ENCODE measurements around the gene NCAN. TPM values are rescaled to one million over a fixed set of nuclear protein-coding genes. Genes with fewer than 3 reads are reported as not detected.

Gene NCAN

GRCh38 chr19:19300613-19301012 lies 88.9 kb downstream of the NCAN start:
- 95% methylated on average over 12 of the region's 12 CpGs for WGBS
- Histone ChIP-seq H3K9ac (ENCODE audit: low read length) (no peak overlapping the region), H3K36me3 (ENCODE audit: control insufficient read depth in 1 of 2, insufficient read depth in 2 of 2, low read depth in 1 of 2, low read length in 2 of 2) (peaks cover 74 to 85% of the 10 kb centered on the region in 2 experiments), H2AK5ac (ENCODE audit: low read length, severe bottlenecking) (no peak overlapping the region), H2AFZ (ENCODE audit: low read depth, low read length) (no peak overlapping the region), H3K4me1 (ENCODE audit: control insufficient read depth, insufficient read depth, low read depth, low read length) (no peaks in the 10 kb centered on the region), H2BK5ac (ENCODE audit: low read depth, low read length, poor library complexity, severe bottlenecking) (no peak overlapping the region), H3K23ac (ENCODE audit: low read length in 2 of 2) (no peak overlapping the region), H3K27ac (ENCODE audit: low read length, poor library complexity, severe bottlenecking) (no peak overlapping the region), H3K4me3 (ENCODE audit: insufficient read depth in 1 of 2, low read depth in 1 of 2, low read length in 2 of 2) (no peak overlapping the region), H3K9me3 (ENCODE audit: control insufficient read depth, low read length) (no peaks in the 10 kb centered on the region), H3K4ac (ENCODE audit: low read depth in 1 of 2, low read length in 2 of 2) (no peak overlapping the region), H3K4me2 (ENCODE audit: low read length, poor library complexity, severe bottlenecking) (no peak overlapping the region), H2BK15ac (ENCODE audit: low read depth, poor library complexity, severe bottlenecking) (no peak overlapping the region), H4K8ac (ENCODE audit: low read length) (no peak overlapping the region), H2BK12ac (ENCODE audit: low read length in 2 of 2) (no peak overlapping the region), H2BK120ac (ENCODE audit: low read depth, low read length) (no peak overlapping the region), H3K14ac (ENCODE audit: low read length in 2 of 2) (no peak overlapping the region), H3K79me1 (replicated peaks; ENCODE audit: low read length, poor library complexity, severe bottlenecking) (peaks cover 26% of the 10 kb centered on the region), H3K27me3 (ENCODE audit: control insufficient read depth in 1 of 2, insufficient read depth in 1 of 2, low read length in 2 of 2) (no peaks in the 10 kb centered on the region), H4K91ac (ENCODE audit: low read length) (no peak overlapping the region), H3K18ac (ENCODE audit: low read depth in 1 of 2, low read length in 2 of 2) (no peak overlapping the region)
- no peak for DNase-seq

Small RNA genes within 50 kb of the gene (small RNA-seq; reads per million reads assigned to genes)
- not detected for gene RNU6-1028P (ENCODE audit: low read depth)

Measured in mesenchymal stem cell (in vitro differentiated cells and primary cell).